NCI-H1417 (cell line): ENCODE data around the gene CTIF.

Source experiments
- DNase-seq, 3 experiments: peaks; one replicate each; lab custom pipeline; 2025; lab: John Stamatoyannopoulos, UW

Gene CTIF

GRCh38 chr18:48533340-48534070, 5.3 kb upstream of the CTIF start:
- DNase-seq: no peak

- DNase-seq: no peak
Measured at GRCh38 chr18:48534364-48534763, 4.5 kb upstream of the CTIF start.

- no peak for DNase-seq
Measured at GRCh38 chr18:48535956-48536355, 2.9 kb upstream of the CTIF start.

GRCh38 chr18:48536516-48536915, 2.3 kb upstream of the CTIF start:
- no peak for DNase-seq

- peak; percentile 46 to 80 (median 80) for DNase-seq
Measured at GRCh38 chr18:48539406-48540250, 797 bp downstream of the CTIF start.

- DNase-seq: peak; percentile 35 to 82 (median 73)
Measured at GRCh38 chr18:48540251-48541025, 1.6 kb downstream of the CTIF start.

GRCh38 chr18:48541026-48541746, 2.4 kb downstream of the CTIF start:
- DNase-seq: peak; percentile 37 to 85 (median 84)

- DNase-seq: no peak
Measured at GRCh38 chr18:48541747-48542400, 3.0 kb downstream of the CTIF start.

GRCh38 chr18:48542513-48543181, 3.8 kb downstream of the CTIF start:
- DNase-seq: peak in 1 of 3 experiments; percentile 28

- peak in 2 of 3 experiments; percentile 26 to 49 for DNase-seq
Measured at GRCh38 chr18:48543228-48543627, 4.4 kb downstream of the CTIF start.

GRCh38 chr18:48544116-48544515, 5.3 kb downstream of the CTIF start:
- no peak for DNase-seq

GRCh38 chr18:48544661-48545415, 6.0 kb downstream of the CTIF start:
- DNase-seq: no peak

GRCh38 chr18:48545757-48546321, 7.0 kb downstream of the CTIF start:
- DNase-seq: peak; percentile 37 to 93 (median 81)

GRCh38 chr18:48546396-48546795, 7.6 kb downstream of the CTIF start:
- DNase-seq: peak in 1 of 3 experiments; percentile 49

GRCh38 chr18:48547531-48547981, 8.7 kb downstream of the CTIF start:
- DNase-seq: no peak

- no peak for DNase-seq
Measured at GRCh38 chr18:48548011-48548771, 9.4 kb downstream of the CTIF start.

GRCh38 chr18:48548921-48549320, 10.1 kb downstream of the CTIF start:
- no peak for DNase-seq

- no peak for DNase-seq
Measured at GRCh38 chr18:48550101-48550729, 11.4 kb downstream of the CTIF start.
